SK-N-SH treated with all-trans-retinoic acid at 6 μM for 48 hours (cell line): ENCODE data around the gene NHEJ1.

Source experiments
- ATAC-seq: fragments of 200-7000 bp; cut with Tn5 transposase; 3 replicates; pipeline ENCODE4 v1.9.1; 2020; ENCODE audit warnings: mild to moderate bottlenecking, moderate library complexity
- ARNTL ChIP-seq: fragments of 450-650 bp; formaldehyde crosslinking; IDR thresholded peaks from 2 replicates; pipeline ENCODE4 v1.5.0; 2020; ENCODE audit warnings: low read depth, mild to moderate bottlenecking, moderate library complexity, borderline replicate concordance
- BACH2 ChIP-seq: fragments of 250-450 bp; sonication (Bioruptor Pico); IDR thresholded peaks from 2 replicates; pipeline ENCODE4 v1.9.0; 2021; ENCODE audit warnings: mild to moderate bottlenecking, borderline replicate concordance
- CREB5 ChIP-seq: fragments of 250-450 bp; sonication (Bioruptor Pico); IDR thresholded peaks from 2 replicates; pipeline ENCODE4 v1.5.1; 2020; ENCODE audit warnings: low read depth, mild to moderate bottlenecking, moderate library complexity
- CSDC2 ChIP-seq: fragments of 250-450 bp; sonication (Bioruptor Pico); IDR thresholded peaks from 2 replicates; pipeline ENCODE4 v1.5.0; 2020; ENCODE audit warnings: mild to moderate bottlenecking, moderate library complexity
- CSRNP3 ChIP-seq: fragments of 250-450 bp; sonication (Bioruptor Pico); IDR thresholded peaks from 2 replicates; pipeline ENCODE4 v1.5.1; 2021; ENCODE audit warnings: mild to moderate bottlenecking, moderate library complexity
- GLIS3 ChIP-seq: fragments of 250-450 bp; sonication (Bioruptor Pico); IDR thresholded peaks from 2 replicates; pipeline ENCODE4 v1.5.0; 2020; ENCODE audit warnings: mild to moderate bottlenecking, moderate library complexity
- ISL1 ChIP-seq: fragments of 250-450 bp; sonication (Bioruptor Pico); IDR thresholded peaks from 2 replicates; pipeline ENCODE4 v2.1.2; 2022; ENCODE audit warnings: mild to moderate bottlenecking, moderate library complexity
- POU6F1 ChIP-seq: fragments of 250-450 bp; sonication (Bioruptor Pico); IDR thresholded peaks from 2 replicates; pipeline ENCODE4 v1.8.0; 2021; ENCODE audit warnings: low read depth, mild to moderate bottlenecking, moderate library complexity, borderline replicate concordance
- RARB ChIP-seq: fragments of 250-450 bp; sonication (Bioruptor Pico); IDR thresholded peaks from 2 replicates; pipeline ENCODE4 v1.8.0; 2021; ENCODE audit warnings: mild to moderate bottlenecking, moderate library complexity
- TOX ChIP-seq: fragments of 250-450 bp; sonication (Bioruptor Pico); IDR thresholded peaks from 2 replicates; pipeline ENCODE4 v1.8.0; 2021; ENCODE audit warnings: mild to moderate bottlenecking, moderate library complexity, borderline replicate concordance
- TSHZ2 ChIP-seq: fragments of 250-450 bp; sonication (Bioruptor Pico); IDR thresholded peaks from 2 replicates; pipeline ENCODE4 v1.5.0; 2020; ENCODE audit warnings: mild to moderate bottlenecking, moderate library complexity
- ZC3H10 ChIP-seq: fragments of 250-450 bp; sonication (Bioruptor Pico); IDR thresholded peaks from 2 replicates; pipeline ENCODE4 v1.5.1; 2021; ENCODE audit warnings: mild to moderate bottlenecking, moderate library complexity
- ZFP3 ChIP-seq: fragments of 250-450 bp; sonication (Bioruptor Pico); IDR thresholded peaks from 2 replicates; pipeline ENCODE4 v1.5.0; 2020; ENCODE audit warnings: mild to moderate bottlenecking, moderate library complexity
- ZFP30 ChIP-seq: fragments of 450-650 bp; formaldehyde crosslinking; IDR thresholded peaks from 2 replicates; pipeline ENCODE4 v1.5.0; 2022; ENCODE audit warnings: mild to moderate bottlenecking, moderate library complexity
- ZNF565 ChIP-seq: fragments of 450-650 bp; formaldehyde crosslinking; conservative IDR thresholded peaks from 2 replicates; pipeline ENCODE4 v1.5.0; 2020; ENCODE audit warnings: low read depth, mild to moderate bottlenecking, moderate library complexity
- ZNF8 ChIP-seq: fragments of 450-650 bp; formaldehyde crosslinking; IDR thresholded peaks from 2 replicates; pipeline ENCODE4 v1.5.0; 2020; ENCODE audit warnings: mild to moderate bottlenecking, moderate library complexity

NHEJ1 gene

GRCh38 chr2:219026946-219027345 lies 133.7 kb downstream of the NHEJ1 start (continued):
- no peak for TF ChIP-seq ISL1 (CRISPR knock-in tag)

- no peak for ATAC-seq
- TF ChIP-seq CSDC2 (CRISPR knock-in tag), result no peak
- TF ChIP-seq BACH2 (CRISPR knock-in tag), result no peak
- TF ChIP-seq ZFP30 (CRISPR knock-in tag), result no peak
- no peak for TF ChIP-seq ARNTL (CRISPR knock-in tag)
- no peak for TF ChIP-seq ZC3H10 (CRISPR knock-in tag)
- TF ChIP-seq ZNF565 (CRISPR knock-in tag), result no peak
- no peak for TF ChIP-seq ZFP3 (CRISPR knock-in tag)
- no peak for TF ChIP-seq CREB5 (CRISPR knock-in tag)
- TF ChIP-seq TOX (CRISPR knock-in tag), result no peak
- no peak for TF ChIP-seq ISL1 (CRISPR knock-in tag)
- TF ChIP-seq TSHZ2 (CRISPR knock-in tag), result no peak
- TF ChIP-seq ZNF8 (CRISPR knock-in tag), result no peak
- no peak for TF ChIP-seq RARB
- TF ChIP-seq CSRNP3 (CRISPR knock-in tag), result no peak
- no peak for TF ChIP-seq POU6F1
- no peak for TF ChIP-seq GLIS3 (CRISPR knock-in tag)
These were observed 134.7 kb downstream of the NHEJ1 start for GRCh38 chr2:219025637-219026585.
